Gastroesophageal sphincter (tissue), 3 donors: Measurements from ENCODE around the gene ARHGAP22.

ENCODE experiments used
- POLR2A ChIP-seq, 2 donors: fragments of 450-650 bp; IDR thresholded peaks; one replicate each; pipeline ENCODE4 v1.6.1; 2017; ENCODE audit warnings: antibody characterized with exemption in 2 of 2, mild to moderate bottlenecking in 2 of 2, moderate library complexity in 1 of 2
- POLR2AphosphoS5 ChIP-seq: sonication (generic); formaldehyde crosslinking; IDR thresholded peaks from one replicate; pipeline ENCODE4 v1.6.1; 2017; ENCODE audit warnings: antibody characterized with exemption
- TF ChIP-seq, protein P1 (sequence below), 4 experiments: fragments of 200-600 bp in 2 of 4; fragments of 450-650 bp in 2 of 4; sonication (generic) in 1 of 4; IDR thresholded peaks; one replicate each; pipeline ENCODE4 v1.5.1; 2017 to 2019; ENCODE audit warnings: antibody characterized with exemption in 4 of 4, mild to moderate bottlenecking in 2 of 4, moderate library complexity in 2 of 4

DNA sequence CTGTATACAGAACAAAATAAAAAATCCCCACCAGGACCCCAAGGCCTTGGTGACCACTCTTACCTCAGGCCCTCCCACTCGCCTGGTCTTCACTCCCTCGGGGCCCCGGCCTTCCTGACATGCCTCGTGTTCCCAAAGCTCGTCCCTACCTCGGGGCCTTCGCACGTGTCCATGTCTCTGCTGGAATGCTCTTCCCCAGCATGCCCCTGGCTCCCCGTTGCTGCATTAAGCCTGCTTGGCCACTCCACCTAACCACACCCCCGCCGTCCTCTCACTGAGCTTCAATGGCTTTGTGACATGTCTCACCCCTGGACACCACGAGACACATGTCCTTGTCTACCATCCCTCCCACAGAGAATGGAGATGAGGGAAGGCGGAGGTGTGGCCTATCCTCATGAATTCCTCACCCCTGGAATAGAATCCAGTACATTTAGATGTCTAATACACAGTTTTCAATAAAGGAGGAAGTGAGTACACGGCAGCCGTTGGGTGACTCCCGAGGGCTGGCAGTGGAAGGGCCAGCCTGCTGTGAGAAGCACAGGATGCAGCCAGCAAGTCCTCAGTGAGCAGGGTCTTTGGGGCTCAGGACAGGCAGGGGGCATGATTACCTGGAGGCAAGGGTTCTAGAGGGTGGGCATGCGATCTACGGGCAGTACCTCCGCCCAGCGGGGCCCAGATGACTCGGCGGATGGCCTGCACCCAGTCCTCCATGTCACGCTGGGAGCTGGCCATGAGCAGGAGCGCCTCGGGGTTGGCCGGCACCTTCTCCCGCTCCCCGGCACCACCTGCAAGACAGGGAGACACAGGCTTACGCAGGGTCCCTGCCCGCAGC is 125.7 kb downstream of the ARHGAP22 start:
- TF ChIP-seq, protein P1, sequence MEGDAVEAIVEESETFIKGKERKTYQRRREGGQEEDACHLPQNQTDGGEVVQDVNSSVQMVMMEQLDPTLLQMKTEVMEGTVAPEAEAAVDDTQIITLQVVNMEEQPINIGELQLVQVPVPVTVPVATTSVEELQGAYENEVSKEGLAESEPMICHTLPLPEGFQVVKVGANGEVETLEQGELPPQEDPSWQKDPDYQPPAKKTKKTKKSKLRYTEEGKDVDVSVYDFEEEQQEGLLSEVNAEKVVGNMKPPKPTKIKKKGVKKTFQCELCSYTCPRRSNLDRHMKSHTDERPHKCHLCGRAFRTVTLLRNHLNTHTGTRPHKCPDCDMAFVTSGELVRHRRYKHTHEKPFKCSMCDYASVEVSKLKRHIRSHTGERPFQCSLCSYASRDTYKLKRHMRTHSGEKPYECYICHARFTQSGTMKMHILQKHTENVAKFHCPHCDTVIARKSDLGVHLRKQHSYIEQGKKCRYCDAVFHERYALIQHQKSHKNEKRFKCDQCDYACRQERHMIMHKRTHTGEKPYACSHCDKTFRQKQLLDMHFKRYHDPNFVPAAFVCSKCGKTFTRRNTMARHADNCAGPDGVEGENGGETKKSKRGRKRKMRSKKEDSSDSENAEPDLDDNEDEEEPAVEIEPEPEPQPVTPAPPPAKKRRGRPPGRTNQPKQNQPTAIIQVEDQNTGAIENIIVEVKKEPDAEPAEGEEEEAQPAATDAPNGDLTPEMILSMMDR (IDR thresholded peaks at IDR 0.05): no peak
- TF ChIP-seq POLR2A (IDR thresholded peaks at IDR 0.05) (no peak), POLR2AphosphoS5 (no peak)
